KOPT-K1 (cell line): ENCODE results near the gene TLE2.
A peak's percentile ranks its signal among the peaks of the same experiment; 100 is the strongest.

Source experiments
- H3K27ac ChIP-seq: fragments of 200-600 bp; sonication (generic); 2 replicates; pipeline ENCODE4 v1.5.1; 2016; ENCODE audit warnings: antibody characterized with exemption, mild to moderate bottlenecking, low read depth, low read length; ENCODE audit not compliant: poor library complexity, severe bottlenecking
- H3K36me3 ChIP-seq: fragments of 200-600 bp; sonication (generic); 2 replicates; pipeline ENCODE4 v1.5.1; 2017; ENCODE audit warnings: antibody characterized with exemption, mild to moderate bottlenecking, low read length, moderate library complexity; ENCODE audit not compliant: insufficient read depth
- H3K9me3 ChIP-seq: fragments of 200-600 bp; sonication (generic); 2 replicates; pipeline ENCODE4 v1.5.1; 2017; ENCODE audit warnings: antibody characterized with exemption, low read length, mild to moderate bottlenecking; ENCODE audit not compliant: insufficient read depth, poor library complexity, severe bottlenecking

Gene TLE2

GRCh38 chr19:3029065-3029923 lies at the start of gene TLE2:
TLE2 (minus strand) TSS chr19:3029280; CDS start chr19:3028904, 376 bp downstream.
- Histone ChIP-seq H3K9me3 (no peaks in the 10 kb centered on the region), H3K27ac (no peak within 1 kb of the TSS), H3K36me3 (no peaks in the 10 kb centered on the region)

- H3K9me3 ChIP-seq, result no peaks in the 10 kb centered on the region
- no peak overlapping the region for H3K27ac ChIP-seq
- H3K36me3 ChIP-seq, result no peaks in the 10 kb centered on the region
Measured at GRCh38 chr19:3075605-3076431, 46.7 kb upstream of the TLE2 start.

GRCh38 chr19:3073931-3074595 lies 45.0 kb upstream of the TLE2 start:
- no peak overlapping the region for H3K27ac ChIP-seq
- H3K9me3 ChIP-seq, result no peaks in the 10 kb centered on the region
- H3K36me3 ChIP-seq, result no peaks in the 10 kb centered on the region

DNA sequence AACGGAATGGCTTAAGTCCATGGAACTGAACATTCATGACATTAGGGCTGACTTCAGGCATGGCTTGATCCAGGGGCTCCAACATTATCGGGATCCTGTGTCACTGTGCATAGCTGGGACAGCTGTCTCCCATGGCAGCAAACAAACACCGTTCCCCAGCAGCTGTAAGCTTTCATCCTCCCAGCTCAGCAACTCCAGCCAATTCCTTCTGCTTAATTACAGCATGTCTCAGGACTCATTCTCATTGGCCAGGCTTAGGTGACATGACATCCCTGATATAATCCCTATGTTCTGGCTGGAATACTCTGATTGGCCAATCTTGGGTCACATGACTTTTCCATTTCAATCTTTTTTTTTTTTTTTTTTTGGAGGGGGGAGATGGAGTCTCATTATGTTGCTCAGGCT lies 44.1 kb upstream of the TLE2 start:
- Histone ChIP-seq H3K36me3 (no peaks in the 10 kb centered on the region), H3K9me3 (no peaks in the 10 kb centered on the region), H3K27ac (no peak overlapping the region)

DNA sequence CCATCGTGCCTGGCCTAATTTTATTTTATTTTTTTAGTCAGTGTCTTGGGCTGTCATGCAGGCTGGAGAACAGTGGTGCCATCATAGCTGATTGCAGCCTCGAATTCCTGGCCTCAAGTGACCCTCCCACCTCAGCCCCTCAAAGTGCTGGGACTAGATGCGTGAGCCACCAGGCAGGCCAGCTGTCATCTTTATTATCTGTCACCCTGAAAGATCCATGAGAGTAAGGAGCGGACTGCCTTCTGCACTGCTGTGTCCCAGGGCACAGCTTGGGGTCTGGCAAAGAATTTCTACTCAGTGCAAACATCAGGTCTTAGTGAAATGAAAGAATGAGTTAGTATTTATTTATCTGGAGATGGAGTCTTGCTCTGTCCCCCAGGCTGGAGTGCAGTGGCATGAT lies 42.7 kb upstream of the TLE2 start:
- Histone ChIP-seq H3K9me3 (no peaks in the 10 kb centered on the region), H3K36me3 (no peaks in the 10 kb centered on the region), H3K27ac (no peak overlapping the region)

- H3K36me3 ChIP-seq, result no peaks in the 10 kb centered on the region
- H3K27ac ChIP-seq, result no peak overlapping the region
- H3K9me3 ChIP-seq, result no peaks in the 10 kb centered on the region
Measured at GRCh38 chr19:3068071-3068470, 39.0 kb upstream of the TLE2 start.

DNA sequence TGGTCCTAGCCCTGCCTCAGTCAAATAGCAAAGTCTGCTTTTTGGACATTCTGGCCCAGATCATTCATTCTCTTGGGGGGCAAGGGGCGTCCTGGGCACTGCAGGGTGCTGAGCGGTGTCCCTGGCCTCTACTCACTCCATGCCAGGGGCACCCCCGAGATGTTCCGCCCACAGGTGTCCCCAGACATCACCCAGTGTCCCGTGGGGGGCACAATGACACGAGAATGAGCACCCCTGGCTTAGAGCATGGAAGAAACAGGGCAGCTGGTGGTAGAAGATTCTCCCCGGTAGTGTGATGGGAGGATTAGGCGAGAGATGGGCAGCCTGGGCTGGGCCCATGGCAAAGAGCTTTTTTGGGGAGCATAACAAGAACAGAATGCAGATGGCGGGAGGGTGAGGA lies 38.5 kb upstream of the TLE2 start:
- H3K36me3 ChIP-seq, result no peaks in the 10 kb centered on the region
- H3K9me3 ChIP-seq, result no peaks in the 10 kb centered on the region
- no peak overlapping the region for H3K27ac ChIP-seq

DNA sequence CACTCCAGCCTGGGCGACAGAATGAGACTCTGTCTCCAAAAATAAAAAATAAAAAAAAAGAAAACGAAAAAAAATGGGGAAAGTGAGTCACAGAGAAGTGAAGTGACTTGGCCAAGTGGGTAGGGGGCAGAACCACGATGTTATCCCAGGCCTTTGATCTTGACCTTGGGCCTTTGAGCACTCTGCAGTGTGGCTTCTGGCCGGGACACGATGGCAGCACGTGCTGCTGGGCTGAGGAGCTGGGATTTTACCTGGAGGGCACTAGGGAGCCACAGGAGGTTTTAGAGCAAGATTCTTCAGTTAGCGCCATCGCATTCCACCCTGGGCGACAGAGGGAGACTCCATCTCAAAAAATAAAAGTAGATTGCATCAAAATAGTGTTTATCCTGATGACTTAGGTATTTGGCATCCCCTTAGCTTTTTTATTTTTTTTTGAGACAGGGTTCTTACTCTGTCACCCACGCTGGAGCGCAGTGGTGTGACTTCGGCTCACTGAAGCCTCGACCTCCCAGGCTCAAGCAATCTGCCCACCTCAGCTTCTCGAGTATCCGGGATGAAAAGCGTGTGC lies 37.5 kb upstream of the TLE2 start:
- no peaks in the 10 kb centered on the region for H3K9me3 ChIP-seq
- no peak overlapping the region for H3K27ac ChIP-seq
- H3K36me3 ChIP-seq, result no peaks in the 10 kb centered on the region

GRCh38 chr19:3065675-3066357 lies 36.7 kb upstream of the TLE2 start:
- no peak overlapping the region for H3K27ac ChIP-seq
- H3K36me3 ChIP-seq, result peaks cover 3% of the 10 kb centered on the region; the same call in 1 of the 2 replicates
- H3K9me3 ChIP-seq, result no peaks in the 10 kb centered on the region

DNA sequence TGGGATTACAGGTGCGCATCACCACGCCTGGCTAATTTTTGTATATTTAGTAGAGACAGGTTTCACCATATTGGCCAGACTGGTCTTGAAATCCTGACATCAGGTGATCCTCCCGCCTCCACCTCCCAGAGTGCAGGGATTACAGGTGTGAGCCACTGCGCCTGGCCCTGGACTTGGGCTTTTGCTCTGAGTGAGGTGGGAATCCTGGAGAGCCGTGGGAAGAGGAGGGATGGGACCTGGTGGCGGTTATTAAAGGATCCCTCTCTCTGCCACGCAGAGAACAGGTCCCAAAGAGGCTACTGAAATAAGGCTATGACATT lies 34.9 kb upstream of the TLE2 start:
- H3K36me3 ChIP-seq, result peaks cover 21% of the 10 kb centered on the region
- H3K27ac ChIP-seq, result no peak overlapping the region
- no peaks in the 10 kb centered on the region for H3K9me3 ChIP-seq

- Histone ChIP-seq H3K9me3 (no peaks in the 10 kb centered on the region), H3K36me3 (peaks cover 36% of the 10 kb centered on the region), H3K27ac (peak within 1 kb of the TSS; percentile 88)
Measured at GRCh38 chr19:3062165-3063105, 33.4 kb upstream of the TLE2 start, which contains the start of gene TLE5. TLE5 (minus strand) TSS chr19:3062495; CDS start chr19:3062200, 295 bp downstream.

GRCh38 chr19:3061182-3062161 lies 32.4 kb upstream of the TLE2 start:
- Histone ChIP-seq H3K27ac (peak overlapping the region; percentile 88), H3K9me3 (no peaks in the 10 kb centered on the region), H3K36me3 (peaks cover 46% of the 10 kb centered on the region)

GRCh38 chr19:3060857-3061181 lies 31.7 kb upstream of the TLE2 start:
- H3K9me3 ChIP-seq, result no peaks in the 10 kb centered on the region
- peaks cover 53% of the 10 kb centered on the region for H3K36me3 ChIP-seq
- peak overlapping the region; percentile 88 for H3K27ac ChIP-seq
